ENCODE results near the gene LAMA4. TPM values are rescaled to one million over a fixed set of nuclear protein-coding genes. Genes with fewer than 3 reads are reported as not detected.

Gene LAMA4
- polyA plus RNA-seq, 2 of the 4 experiments (the other 2 are of a cell fraction): 1.0 to 3.1 TPM

DNA sequence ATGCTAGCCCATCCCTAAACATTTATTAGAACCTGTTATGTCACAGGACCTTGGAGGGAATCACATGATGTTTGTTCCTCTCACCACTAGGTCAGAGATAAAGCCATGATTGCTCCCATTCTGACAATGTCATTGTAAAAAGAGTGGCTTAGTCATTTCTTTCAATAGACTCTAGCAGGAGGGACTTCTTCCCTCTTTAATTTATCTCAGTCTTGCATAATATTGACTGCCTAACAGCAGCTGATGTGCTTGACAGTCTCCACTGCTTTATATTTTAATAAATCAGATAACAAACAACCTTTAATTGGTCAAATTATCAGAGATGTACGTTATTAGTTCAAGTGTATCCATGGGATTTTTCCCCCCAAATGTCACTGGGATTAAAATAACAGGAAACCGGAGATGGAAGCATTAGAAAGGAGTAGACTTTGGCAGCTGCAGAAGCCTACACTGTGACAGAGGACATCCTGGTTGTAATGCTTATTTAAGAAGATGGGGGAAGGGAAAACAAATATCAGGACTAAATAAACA lies 39.6 kb downstream of the LAMA4 start:
- Histone ChIP-seq H3K4me2 (peak overlapping the region; percentile 64), H3K9me3 (no peaks in the 10 kb centered on the region), H3K4me3 (no peak overlapping the region), H3K4me1 (peaks cover 49% of the 10 kb centered on the region), H3K27ac (peak overlapping the region; percentile 44 to 63; a peak in 3 of 6 replicates)
- POLR2A ChIA-PET: no interaction called here
- 5% methylated on average over 2 of the region's 2 CpGs for WGBS (ENCODE audit: missing lambda C conversion rate)
- FAIRE-seq (no peak), DNase-seq (ENCODE audit: low read depth in 1 of 2, low spot score in 1 of 2) (peak; percentile 18 to 60), ATAC-seq (peak; percentile 50 to 72; a peak in 4 of 6 replicates)
- 0 out of 4 replicates have a peak, but pooled peaks of 1 of the 2 experiments have one; percentile 22 for TF ChIP-seq CEBPB (IDR thresholded peaks at IDR 0.05)
- no peak for TF ChIP-seq SREBF2 (IDR thresholded peaks at IDR 0.05)
- TF ChIP-seq, protein P1, sequence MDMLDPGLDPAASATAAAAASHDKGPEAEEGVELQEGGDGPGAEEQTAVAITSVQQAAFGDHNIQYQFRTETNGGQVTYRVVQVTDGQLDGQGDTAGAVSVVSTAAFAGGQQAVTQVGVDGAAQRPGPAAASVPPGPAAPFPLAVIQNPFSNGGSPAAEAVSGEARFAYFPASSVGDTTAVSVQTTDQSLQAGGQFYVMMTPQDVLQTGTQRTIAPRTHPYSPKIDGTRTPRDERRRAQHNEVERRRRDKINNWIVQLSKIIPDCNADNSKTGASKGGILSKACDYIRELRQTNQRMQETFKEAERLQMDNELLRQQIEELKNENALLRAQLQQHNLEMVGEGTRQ (IDR thresholded peaks at IDR 0.05): peak; percentile 36; the same call in 1 of the 2 replicates
- no peak for TF ChIP-seq FOSL2 (IDR thresholded peaks at IDR 0.05)
- peak; percentile 40; the same call in 1 of the 2 replicates for TF ChIP-seq FOSL2 (CRISPR knock-in tag; IDR thresholded peaks at IDR 0.05)
- CTCF ChIA-PET: no interaction called here

DNA sequence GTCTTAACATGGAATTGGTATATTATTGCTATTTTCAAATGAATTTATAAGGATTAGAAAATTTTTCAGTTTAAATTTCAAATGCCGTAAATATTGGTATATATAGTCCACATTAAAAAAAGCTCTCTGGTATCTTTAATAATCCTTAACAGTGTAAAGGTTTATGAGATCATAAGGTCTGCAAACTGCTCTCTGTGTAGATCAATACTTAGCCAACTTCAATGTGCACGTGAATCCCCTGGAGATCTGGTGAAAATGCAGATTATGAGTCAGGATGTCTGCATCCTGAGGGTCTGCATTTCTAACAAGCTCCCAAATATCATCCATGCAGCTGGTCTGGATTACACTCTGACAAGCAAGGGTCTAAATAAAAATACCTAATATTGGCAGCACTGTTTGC lies 43.5 kb downstream of the LAMA4 start:
- Histone ChIP-seq H3K4me1 (peaks cover 17% of the 10 kb centered on the region), H3K27ac (no peak overlapping the region), H3K4me2 (no peak overlapping the region), H3K4me3 (no peak overlapping the region), H3K9me3 (no peaks in the 10 kb centered on the region)
- FAIRE-seq: no peak
- ChIA-PET POLR2A (no interaction called here), CTCF (no interaction called here)
- WGBS (ENCODE audit: missing lambda C conversion rate): 81% methylated on average over 2 of the region's 2 CpGs
- DNase-seq (ENCODE audit: low read depth in 1 of 2, low spot score in 1 of 2): no peak
- TF ChIP-seq, protein P2, sequence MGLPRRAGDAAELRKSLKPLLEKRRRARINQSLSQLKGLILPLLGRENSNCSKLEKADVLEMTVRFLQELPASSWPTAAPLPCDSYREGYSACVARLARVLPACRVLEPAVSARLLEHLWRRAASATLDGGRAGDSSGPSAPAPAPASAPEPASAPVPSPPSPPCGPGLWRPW (IDR thresholded peaks at IDR 0.05): no peak
- TF ChIP-seq EP300 (IDR thresholded peaks at IDR 0.05): no peak
- TF ChIP-seq ZFP36 (IDR thresholded peaks at IDR 0.05; ENCODE audit: borderline replicate concordance, partially characterized antibody): no peak
- TF ChIP-seq CBX2 (IDR thresholded peaks at IDR 0.05; ENCODE audit: borderline replicate concordance, low read depth): no peak
- no peak for TF ChIP-seq FOXS1 (CRISPR knock-in tag; IDR thresholded peaks at IDR 0.05)
- TF ChIP-seq CEBPB (IDR thresholded peaks at IDR 0.05): no peak
- TF ChIP-seq ZSCAN20 (CRISPR knock-in tag; IDR thresholded peaks at IDR 0.05): no peak
- no peak for TF ChIP-seq MYC (IDR thresholded peaks at IDR 0.05; ENCODE audit: borderline replicate concordance, low read length)
- TF ChIP-seq CHD4 (IDR thresholded peaks at IDR 0.05; ENCODE audit: borderline replicate concordance): no peak
- no peak for TF ChIP-seq NPAS2 (CRISPR knock-in tag; IDR thresholded peaks at IDR 0.05; ENCODE audit: borderline replicate concordance)
- ATAC-seq: no peak

DNA sequence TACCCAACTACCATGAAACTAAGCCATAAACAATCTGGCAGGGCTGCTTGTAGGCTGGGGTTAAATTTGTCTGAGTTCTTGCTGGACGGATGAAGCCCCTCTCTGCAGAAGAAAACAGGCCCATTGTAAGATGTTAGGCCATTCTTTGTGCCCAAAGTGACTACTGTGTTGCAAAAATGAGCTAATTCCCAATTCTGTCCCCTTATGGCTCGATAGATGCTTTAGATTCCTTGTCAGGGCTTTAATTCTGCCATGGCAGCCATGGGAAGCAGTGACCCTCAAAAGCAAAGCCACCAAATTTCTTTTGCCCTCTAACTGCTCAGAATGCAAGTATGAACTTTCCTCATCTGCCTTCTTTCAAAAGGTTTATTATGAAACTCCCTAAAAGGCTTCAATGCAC lies 45.2 kb downstream of the LAMA4 start:
- Histone ChIP-seq H3K4me1 (peaks cover 16% of the 10 kb centered on the region), H3K4me2 (no peak overlapping the region), H3K9me3 (no peaks in the 10 kb centered on the region), H3K27ac (no peak overlapping the region), H3K4me3 (no peak overlapping the region)
- ChIA-PET POLR2A (no interaction called here), CTCF (interaction anchor here (1.8 kb wide), 1 partner anchor 13 kb away, joined by 5 read pairs; no protein-coding TSS in a partner anchor)
- ATAC-seq (no peak), FAIRE-seq (no peak), DNase-seq (ENCODE audit: low read depth in 1 of 2, low spot score in 1 of 2) (no peak)
- WGBS (ENCODE audit: missing lambda C conversion rate): 58% methylated on average over 2 of the region's 2 CpGs
- TF ChIP-seq HDAC2 (IDR thresholded peaks at IDR 0.05) (no peak), HOXB5 (CRISPR knock-in tag; IDR thresholded peaks at IDR 0.05) (no peak), MAZ (IDR thresholded peaks at IDR 0.05; ENCODE audit: borderline replicate concordance, low read depth, low read length) (no peak), MAFK (IDR thresholded peaks at IDR 0.05; ENCODE audit: partially characterized antibody) (no peak), CHD4 (IDR thresholded peaks at IDR 0.05; ENCODE audit: borderline replicate concordance) (no peak)

DNA sequence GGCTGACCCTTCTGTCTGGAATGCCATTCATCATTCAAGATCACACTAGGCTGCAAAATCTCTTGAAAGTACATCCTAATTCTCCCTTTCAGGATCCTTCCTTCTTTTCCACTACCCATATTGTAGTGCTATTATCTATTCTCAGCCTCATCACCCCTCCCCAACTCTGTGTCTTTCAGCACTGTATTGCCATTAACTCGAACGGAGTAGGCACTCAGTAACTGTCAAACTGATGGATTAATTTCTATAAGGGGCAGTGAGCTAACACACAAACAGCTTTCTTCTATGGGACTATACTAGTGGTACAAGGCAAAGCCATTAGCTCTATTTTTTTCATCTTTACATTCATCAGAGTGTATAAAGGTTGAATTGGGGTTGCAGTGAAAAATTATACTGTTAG lies 46.6 kb downstream of the LAMA4 start:
- Histone ChIP-seq H3K27ac (0 out of 6 replicates have a peak overlapping the region, but pooled peaks of 1 of the 2 experiments have one; percentile 35), H3K4me2 (no peak overlapping the region), H3K4me3 (no peak overlapping the region), H3K9me3 (no peaks in the 10 kb centered on the region), H3K4me1 (peaks cover 29% of the 10 kb centered on the region)
- FAIRE-seq (no peak), ATAC-seq (no peak), DNase-seq (ENCODE audit: low read depth in 1 of 2, low spot score in 1 of 2) (no peak)
- 77% methylated on average over 2 of the region's 2 CpGs for WGBS (ENCODE audit: missing lambda C conversion rate)
- CTCF ChIA-PET: interaction anchor here (1.8 kb wide), 1 partner anchor 11 kb away, joined by 5 read pairs; no protein-coding TSS in a partner anchor
- TF ChIP-seq FOSL2 (IDR thresholded peaks at IDR 0.05) (no peak), FOSL2 (CRISPR knock-in tag; IDR thresholded peaks at IDR 0.05) (no peak), RARB (CRISPR knock-in tag; IDR thresholded peaks at IDR 0.05) (no peak), GATA3 (IDR thresholded peaks at IDR 0.05; ENCODE audit: borderline replicate concordance) (no peak), EHMT2 (IDR thresholded peaks at IDR 0.05; ENCODE audit: low read depth) (no peak), ZFP36 (IDR thresholded peaks at IDR 0.05; ENCODE audit: borderline replicate concordance, partially characterized antibody) (no peak), SMC3 (IDR thresholded peaks at IDR 0.05) (no peak), RFX5 (IDR thresholded peaks at IDR 0.05) (no peak), MYC (IDR thresholded peaks at IDR 0.05; ENCODE audit: borderline replicate concordance, low read length) (no peak), CBX8 (IDR thresholded peaks at IDR 0.05) (no peak), EP300 (IDR thresholded peaks at IDR 0.05) (no peak), HEYL (CRISPR knock-in tag; IDR thresholded peaks at IDR 0.05) (no peak), HOXB5 (CRISPR knock-in tag; IDR thresholded peaks at IDR 0.05) (no peak), MAFK (IDR thresholded peaks at IDR 0.05; ENCODE audit: partially characterized antibody) (no peak), RNF2 (IDR thresholded peaks at IDR 0.05; ENCODE audit: borderline replicate concordance, low read depth) (no peak)
- TF ChIP-seq, protein P3, sequence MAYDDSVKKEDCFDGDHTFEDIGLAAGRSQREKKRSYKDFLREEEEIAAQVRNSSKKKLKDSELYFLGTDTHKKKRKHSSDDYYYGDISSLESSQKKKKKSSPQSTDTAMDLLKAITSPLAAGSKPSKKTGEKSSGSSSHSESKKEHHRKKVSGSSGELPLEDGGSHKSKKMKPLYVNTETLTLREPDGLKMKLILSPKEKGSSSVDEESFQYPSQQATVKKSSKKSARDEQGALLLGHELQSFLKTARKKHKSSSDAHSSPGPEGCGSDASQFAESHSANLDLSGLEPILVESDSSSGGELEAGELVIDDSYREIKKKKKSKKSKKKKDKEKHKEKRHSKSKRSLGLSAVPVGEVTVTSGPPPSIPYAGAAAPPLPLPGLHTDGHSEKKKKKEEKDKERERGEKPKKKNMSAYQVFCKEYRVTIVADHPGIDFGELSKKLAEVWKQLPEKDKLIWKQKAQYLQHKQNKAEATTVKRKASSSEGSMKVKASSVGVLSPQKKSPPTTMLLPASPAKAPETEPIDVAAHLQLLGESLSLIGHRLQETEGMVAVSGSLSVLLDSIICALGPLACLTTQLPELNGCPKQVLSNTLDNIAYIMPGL (CRISPR knock-in tag; IDR thresholded peaks at IDR 0.05; ENCODE audit: borderline replicate concordance): no peak
- POLR2A ChIA-PET: no interaction called here

All from A549 (cell line).